Measurements from ENCODE around the gene AMPD3.

DNA sequence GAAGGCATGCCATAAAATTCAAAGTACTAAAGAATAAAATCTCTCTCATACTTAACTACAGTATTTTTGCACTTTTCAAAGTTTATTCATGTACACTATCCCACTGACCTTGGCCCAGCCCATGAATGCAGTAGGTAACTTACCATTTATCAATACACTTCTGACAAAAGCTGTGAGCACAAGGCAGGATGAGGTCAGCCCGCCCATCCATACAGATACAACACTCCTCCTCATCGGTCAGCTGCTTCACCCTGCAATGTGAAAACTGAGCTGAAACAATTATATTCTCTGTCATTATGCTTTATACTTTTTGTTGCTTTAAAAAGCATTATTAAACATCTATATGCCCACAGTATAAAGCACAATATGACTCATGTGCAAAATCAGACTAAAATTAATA is 63.8 kb downstream of the AMPD3 start:
- TF ChIP-seq, protein P1, sequence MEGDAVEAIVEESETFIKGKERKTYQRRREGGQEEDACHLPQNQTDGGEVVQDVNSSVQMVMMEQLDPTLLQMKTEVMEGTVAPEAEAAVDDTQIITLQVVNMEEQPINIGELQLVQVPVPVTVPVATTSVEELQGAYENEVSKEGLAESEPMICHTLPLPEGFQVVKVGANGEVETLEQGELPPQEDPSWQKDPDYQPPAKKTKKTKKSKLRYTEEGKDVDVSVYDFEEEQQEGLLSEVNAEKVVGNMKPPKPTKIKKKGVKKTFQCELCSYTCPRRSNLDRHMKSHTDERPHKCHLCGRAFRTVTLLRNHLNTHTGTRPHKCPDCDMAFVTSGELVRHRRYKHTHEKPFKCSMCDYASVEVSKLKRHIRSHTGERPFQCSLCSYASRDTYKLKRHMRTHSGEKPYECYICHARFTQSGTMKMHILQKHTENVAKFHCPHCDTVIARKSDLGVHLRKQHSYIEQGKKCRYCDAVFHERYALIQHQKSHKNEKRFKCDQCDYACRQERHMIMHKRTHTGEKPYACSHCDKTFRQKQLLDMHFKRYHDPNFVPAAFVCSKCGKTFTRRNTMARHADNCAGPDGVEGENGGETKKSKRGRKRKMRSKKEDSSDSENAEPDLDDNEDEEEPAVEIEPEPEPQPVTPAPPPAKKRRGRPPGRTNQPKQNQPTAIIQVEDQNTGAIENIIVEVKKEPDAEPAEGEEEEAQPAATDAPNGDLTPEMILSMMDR (IDR thresholded peaks at IDR 0.05 in 8 of 11, conservative IDR thresholded peaks at IDR 0.05 in 3 of 11) = no peak
- no peak for TF ChIP-seq POLR2A (IDR thresholded peaks at IDR 0.05)
